Measurements from ENCODE around the gene GGT6.
A peak's percentile ranks its signal among the peaks of the same experiment; 100 is the strongest.

DNA sequence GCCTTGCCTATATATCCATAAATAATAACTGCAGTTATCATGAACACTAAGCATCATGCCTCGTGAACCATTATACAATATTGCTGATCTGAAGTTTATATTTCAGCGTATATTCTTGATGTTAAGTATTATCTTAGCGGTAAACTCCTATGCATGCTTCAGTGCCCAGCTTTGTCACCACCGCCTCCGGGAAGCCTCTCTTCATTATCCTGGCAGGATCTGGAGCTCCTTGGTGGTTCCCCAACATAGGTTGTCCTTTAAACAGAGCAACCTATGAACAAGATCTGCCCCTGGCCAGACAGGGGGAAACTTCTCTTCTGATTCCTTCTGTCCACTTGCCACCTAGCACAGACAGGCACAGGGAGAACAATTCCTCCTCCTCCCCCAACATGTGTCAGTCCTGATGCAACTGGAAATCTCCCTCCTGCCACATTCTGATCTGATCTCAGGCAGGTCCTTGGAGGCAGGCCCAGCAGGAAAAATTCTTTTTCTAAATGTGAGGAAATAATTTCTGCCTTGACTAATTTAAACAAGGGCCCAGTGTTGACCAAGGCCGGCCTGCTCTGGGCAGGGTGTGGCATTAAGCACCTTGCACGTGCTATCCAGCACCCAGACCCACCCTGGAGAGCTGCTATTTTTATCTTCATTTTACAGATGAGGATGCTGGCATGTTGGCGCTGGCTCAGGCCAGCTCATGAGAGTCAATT lies 39.3 kb downstream of the GGT6 start:
- TF ChIP-seq POLR2A (IDR thresholded peaks at IDR 0.05; ENCODE audit: low read length) (no peak), BHLHE40 (IDR thresholded peaks at IDR 0.05; ENCODE audit: low read depth, low read length) (no peak), CEBPB (IDR thresholded peaks at IDR 0.05) (no peak), RCOR1 (IDR thresholded peaks at IDR 0.05; ENCODE audit: low read depth, low read length) (no peak), ZFP36 (IDR thresholded peaks at IDR 0.05; ENCODE audit: borderline replicate concordance, partially characterized antibody) (peak; percentile 70), USF2 (IDR thresholded peaks at IDR 0.05) (no peak), EP300 (IDR thresholded peaks at IDR 0.05) (no peak), RAD21 (conservative IDR thresholded peaks at IDR 0.05 in 1 of 2, IDR thresholded peaks at IDR 0.05 in 1 of 2) (no peak), REST (IDR thresholded peaks at IDR 0.05) (no peak), SMC3 (IDR thresholded peaks at IDR 0.05) (no peak), HDAC2 (IDR thresholded peaks at IDR 0.05) (no peak)
- TF ChIP-seq, protein P1, sequence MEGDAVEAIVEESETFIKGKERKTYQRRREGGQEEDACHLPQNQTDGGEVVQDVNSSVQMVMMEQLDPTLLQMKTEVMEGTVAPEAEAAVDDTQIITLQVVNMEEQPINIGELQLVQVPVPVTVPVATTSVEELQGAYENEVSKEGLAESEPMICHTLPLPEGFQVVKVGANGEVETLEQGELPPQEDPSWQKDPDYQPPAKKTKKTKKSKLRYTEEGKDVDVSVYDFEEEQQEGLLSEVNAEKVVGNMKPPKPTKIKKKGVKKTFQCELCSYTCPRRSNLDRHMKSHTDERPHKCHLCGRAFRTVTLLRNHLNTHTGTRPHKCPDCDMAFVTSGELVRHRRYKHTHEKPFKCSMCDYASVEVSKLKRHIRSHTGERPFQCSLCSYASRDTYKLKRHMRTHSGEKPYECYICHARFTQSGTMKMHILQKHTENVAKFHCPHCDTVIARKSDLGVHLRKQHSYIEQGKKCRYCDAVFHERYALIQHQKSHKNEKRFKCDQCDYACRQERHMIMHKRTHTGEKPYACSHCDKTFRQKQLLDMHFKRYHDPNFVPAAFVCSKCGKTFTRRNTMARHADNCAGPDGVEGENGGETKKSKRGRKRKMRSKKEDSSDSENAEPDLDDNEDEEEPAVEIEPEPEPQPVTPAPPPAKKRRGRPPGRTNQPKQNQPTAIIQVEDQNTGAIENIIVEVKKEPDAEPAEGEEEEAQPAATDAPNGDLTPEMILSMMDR (IDR thresholded peaks at IDR 0.05), result no peak
- TF ChIP-seq, protein P2, sequence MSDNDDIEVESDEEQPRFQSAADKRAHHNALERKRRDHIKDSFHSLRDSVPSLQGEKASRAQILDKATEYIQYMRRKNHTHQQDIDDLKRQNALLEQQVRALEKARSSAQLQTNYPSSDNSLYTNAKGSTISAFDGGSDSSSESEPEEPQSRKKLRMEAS (IDR thresholded peaks at IDR 0.05), result no peak
